ENCODE data around the gene PIK3R5. TPM values are rescaled to one million over a fixed set of nuclear protein-coding genes. Genes with fewer than 3 reads are reported as not detected.
"Not testable (repeated sequence)": the region's sequence is repeated elsewhere in the genome, so short reads cannot be mapped to it uniquely, and the experiment has no call there.

Gene PIK3R5
- total RNA-seq, 2 experiments from 2014 or later = 46.7 to 50.4 TPM

- Mint-ChIP-seq H3K36me3 (ENCODE audit: low read depth) (peaks cover 6% of the 10 kb centered on the region), H3K27ac (no peak overlapping the region), H3K9me3 (peaks cover 8% of the 10 kb centered on the region), H3K4me1 (ENCODE audit: low read depth) (peaks cover 17% of the 10 kb centered on the region), H3K27me3 (no peaks in the 10 kb centered on the region), H3K4me3 (no peak overlapping the region)
- no peak for TF ChIP-seq CTCF (IDR thresholded peaks at IDR 0.05)
- no peak for DNase-seq
- CTCF ChIA-PET = interaction anchor here (1.2 to 3.7 kb wide), 7 partner anchors 9 to 90 kb away, joined by 3 to 25 read pairs (median 4); no protein-coding TSS in a partner anchor
- ATAC-seq = no peak
- POLR2A ChIA-PET = interaction anchor here (1.2 kb wide), 1 partner anchor 10 kb away, joined by 5 read pairs; no protein-coding TSS in a partner anchor
- intact Hi-C loops (cut with micrococcal nuclease) = no loop called here
These were observed 20.8 kb upstream of the PIK3R5 start for GRCh38 chr17:8986295-8986694.

- DNase-seq (peak; percentile 45), ATAC-seq (peak; percentile 56)
- intact Hi-C loops (cut with micrococcal nuclease) = no loop called here
- POLR2A ChIA-PET = interaction anchor here (1.0 to 1.2 kb wide), 3 partner anchors 9 to 87 kb away, joined by 3 to 5 read pairs (median 3); no protein-coding TSS in a partner anchor
- CTCF ChIA-PET = interaction anchor here (1.1 to 3.7 kb wide), 10 partner anchors 10 to 185 kb away, joined by 3 to 25 read pairs (median 4); no protein-coding TSS in a partner anchor
- no peak for TF ChIP-seq CTCF (IDR thresholded peaks at IDR 0.05)
- Mint-ChIP-seq H3K9me3 (peaks cover 8% of the 10 kb centered on the region), H3K36me3 (ENCODE audit: low read depth) (peaks cover 6% of the 10 kb centered on the region), H3K4me1 (ENCODE audit: low read depth) (peaks cover 16% of the 10 kb centered on the region), H3K27me3 (no peaks in the 10 kb centered on the region), H3K27ac (peak overlapping the region; percentile 71), H3K4me3 (no peak overlapping the region)
These were observed 19.7 kb upstream of the PIK3R5 start for GRCh38 chr17:8985054-8985701.

- H3K4me3 Mint-ChIP-seq; H3K9me3 Mint-ChIP-seq; H3K27ac Mint-ChIP-seq; H3K36me3 Mint-ChIP-seq (ENCODE audit: low read depth); DNase-seq; ATAC-seq; H3K27me3 Mint-ChIP-seq; POLR2A ChIA-PET; intact Hi-C loops (cut with micrococcal nuclease): not testable (repeated sequence)
- CTCF ChIA-PET = interaction anchor here (1.2 to 3.7 kb wide), 2 partner anchors 10 to 14 kb away, joined by 6 to 25 read pairs; no protein-coding TSS in a partner anchor
- peaks cover 21% of the 10 kb centered on the region for H3K4me1 Mint-ChIP-seq (ENCODE audit: low read depth)
These were observed 18.7 kb upstream of the PIK3R5 start for GRCh38 chr17:8984225-8984624.

GRCh38 chr17:8981443-8981842, 15.9 kb upstream of the PIK3R5 start:
- Mint-ChIP-seq H3K27ac (no peak overlapping the region), H3K4me3 (no peak overlapping the region)
- CTCF ChIA-PET = interaction anchor here (0.9 to 1.4 kb wide), 4 partner anchors 10 to 17 kb away, joined by 3 to 5 read pairs (median 4); no protein-coding TSS in a partner anchor

GRCh38 chr17:8979715-8980114, 14.2 kb upstream of the PIK3R5 start:
- TF ChIP-seq CTCF (IDR thresholded peaks at IDR 0.05) = no peak

More at GRCh38 chr17:8981443-8981842, 15.9 kb upstream of the PIK3R5 start:
- POLR2A ChIA-PET = no interaction called here
- Mint-ChIP-seq H3K9me3 (peaks cover 6% of the 10 kb centered on the region), H3K36me3 (ENCODE audit: low read depth) (peaks cover 6% of the 10 kb centered on the region), H3K4me1 (ENCODE audit: low read depth) (peaks cover 22% of the 10 kb centered on the region), H3K27me3 (no peaks in the 10 kb centered on the region)
- DNase-seq (no peak), ATAC-seq (no peak)
- intact Hi-C loops (cut with micrococcal nuclease) = no loop called here
- no peak for TF ChIP-seq CTCF (IDR thresholded peaks at IDR 0.05)

More at GRCh38 chr17:8979715-8980114, 14.2 kb upstream of the PIK3R5 start:
- Mint-ChIP-seq H3K36me3 (ENCODE audit: low read depth) (no peaks in the 10 kb centered on the region), H3K9me3 (no peaks in the 10 kb centered on the region), H3K4me3 (no peak overlapping the region), H3K27ac (no peak overlapping the region), H3K4me1 (ENCODE audit: low read depth) (peaks cover 7% of the 10 kb centered on the region), H3K27me3 (no peaks in the 10 kb centered on the region)
- ChIA-PET POLR2A (interaction anchor here (0.7 kb wide), 1 partner anchor 1821 kb away, joined by 3 read pairs; no protein-coding TSS in a partner anchor), CTCF (interaction anchor here (1.1 kb wide), 1 partner anchor 11 kb away, joined by 5 read pairs; no protein-coding TSS in a partner anchor)
- DNase-seq = no peak
- intact Hi-C loops (cut with micrococcal nuclease) = no loop called here
- no peak for ATAC-seq
